RPMI7951 (cell line): ENCODE measurements around the gene SLC18A2. TPM values are rescaled to one million over a fixed set of nuclear protein-coding genes. Genes with fewer than 3 reads are reported as not detected.
"Not testable (repeated sequence)": the region's sequence is repeated elsewhere in the genome, so short reads cannot be mapped to it uniquely, and the experiment has no call there.

ENCODE experiments used
- DNase-seq: peaks from one replicate; pipeline ENCODE4 v3.0.0-alpha.2; 2012; ENCODE audit warnings: low read depth
- total RNA-seq: library from RNA; depleted of rRNA; stranded (reverse); fragments of >200 nt; shearing (Covaris generic); gene quantifications from 2 replicates; pipeline ENCODE4 v1.2.3, GENCODE V29; 2014

Gene SLC18A2
- total RNA-seq, 1 experiment from 2014 or later = not detected

GRCh38 chr10:117262291-117262902, 21.5 kb downstream of the SLC18A2 start:
- peak; percentile 55 for DNase-seq

- no peak for DNase-seq
Observed at GRCh38 chr10:117262903-117263293, 22.0 kb downstream of the SLC18A2 start.

GRCh38 chr10:117264782-117265181, 23.9 kb downstream of the SLC18A2 start:
- no peak for DNase-seq

GRCh38 chr10:117266400-117266799, 25.5 kb downstream of the SLC18A2 start:
- no peak for DNase-seq

GRCh38 chr10:117266812-117267211, 25.9 kb downstream of the SLC18A2 start:
- no peak for DNase-seq

GRCh38 chr10:117268258-117268657, 27.3 kb downstream of the SLC18A2 start:
- no peak for DNase-seq

- DNase-seq = no peak
Observed at GRCh38 chr10:117268907-117269306, 28.0 kb downstream of the SLC18A2 start.

GRCh38 chr10:117271427-117271826, 30.5 kb downstream of the SLC18A2 start:
- DNase-seq = peak; percentile 18

GRCh38 chr10:117272195-117273076, 31.5 kb downstream of the SLC18A2 start:
- DNase-seq = no peak

- DNase-seq = no peak
Observed at GRCh38 chr10:117273980-117274379, 33.1 kb downstream of the SLC18A2 start.

GRCh38 chr10:117274509-117274908, 33.6 kb downstream of the SLC18A2 start:
- no peak for DNase-seq

GRCh38 chr10:117275121-117275520, 34.2 kb downstream of the SLC18A2 start:
- no peak for DNase-seq

- DNase-seq = no peak
Observed at GRCh38 chr10:117277675-117278074, 36.8 kb downstream of the SLC18A2 start.

GRCh38 chr10:117284716-117285494, 44.0 kb downstream of the SLC18A2 start:
- no peak for DNase-seq

- not testable (repeated sequence) for DNase-seq
Observed at GRCh38 chr10:117290872-117291271, 50.0 kb downstream of the SLC18A2 start.

- no peak for DNase-seq
Observed at GRCh38 chr10:117294039-117294645, 53.2 kb downstream of the SLC18A2 start.

- no peak for DNase-seq
Observed at GRCh38 chr10:117294735-117295134, 53.8 kb downstream of the SLC18A2 start.

GRCh38 chr10:117298219-117298618, 57.3 kb downstream of the SLC18A2 start:
- DNase-seq = no peak

- DNase-seq = no peak
Observed at GRCh38 chr10:117299435-117299834, 58.5 kb downstream of the SLC18A2 start.

- no peak for DNase-seq
Observed at GRCh38 chr10:117300671-117301070, 59.8 kb downstream of the SLC18A2 start.

GRCh38 chr10:117303451-117303850, 62.5 kb downstream of the SLC18A2 start:
- not testable (repeated sequence) for DNase-seq

- DNase-seq = no peak
Observed at GRCh38 chr10:117306674-117307073, 65.8 kb downstream of the SLC18A2 start.
